HG02943 (cell line): ENCODE data around the gene ARF6.
"Not testable (repeated sequence)": the region's sequence is repeated elsewhere in the genome, so short reads cannot be mapped to it uniquely, and the experiment has no call there.

Experiments
- ATAC-seq: cut with Tn5 transposase; IDR thresholded peaks from one replicate; pipeline ENCODE4 v1.9.1; 2021; ENCODE audit warnings: mild to moderate bottlenecking, low read depth, moderate library complexity; ENCODE audit not compliant: unreplicated experiment

The ARF6 gene

GRCh38 chr14:49875640-49876198, 17.2 kb upstream of the ARF6 start:
- no peak for ATAC-seq

GRCh38 chr14:49876563-49877127, 16.2 kb upstream of the ARF6 start:
- ATAC-seq: no peak

- ATAC-seq: peak; percentile 76
These were observed 13.2 kb upstream of the ARF6 start for GRCh38 chr14:49879646-49880204.

- no peak for ATAC-seq
These were observed 12.4 kb upstream of the ARF6 start for GRCh38 chr14:49880267-49881064.

- no peak for ATAC-seq
These were observed 11.4 kb upstream of the ARF6 start for GRCh38 chr14:49881350-49882001.

- no peak for ATAC-seq
These were observed 9.8 kb upstream of the ARF6 start for GRCh38 chr14:49882826-49883694.

GRCh38 chr14:49886523-49886922, 6.4 kb upstream of the ARF6 start:
- no peak for ATAC-seq

- ATAC-seq: no peak
These were observed 4.6 kb upstream of the ARF6 start for GRCh38 chr14:49888293-49888692.

GRCh38 chr14:49892301-49892635, 614 bp upstream of the ARF6 start:
- peak; percentile 33 for ATAC-seq

- ATAC-seq: peak; percentile 33
These were observed 679 bp downstream of the ARF6 start for GRCh38 chr14:49893309-49894213.

- ATAC-seq: not testable (repeated sequence)
These were observed 1.6 kb downstream of the ARF6 start for GRCh38 chr14:49894214-49895107.

- no peak for ATAC-seq
These were observed 2.6 kb downstream of the ARF6 start for GRCh38 chr14:49895480-49895879.

- ATAC-seq: not testable (repeated sequence)
These were observed 3.4 kb downstream of the ARF6 start for GRCh38 chr14:49896272-49896671.

- no peak for ATAC-seq
These were observed 4.1 kb downstream of the ARF6 start for GRCh38 chr14:49896966-49897365.

- no peak for ATAC-seq
These were observed 4.5 kb downstream of the ARF6 start for GRCh38 chr14:49897414-49897813.

- no peak for ATAC-seq
These were observed 5.1 kb downstream of the ARF6 start for GRCh38 chr14:49897965-49898364.

GRCh38 chr14:49898485-49898884, 5.6 kb downstream of the ARF6 start:
- no peak for ATAC-seq

GRCh38 chr14:49900973-49901372, 8.1 kb downstream of the ARF6 start:
- no peak for ATAC-seq
